H54 (cell line): ENCODE data around the gene SLITRK2.

ENCODE experiments used
- DNase-seq: peaks from one replicate; pipeline ENCODE4 v3.0.0; 2011; ENCODE audit warnings: low spot score, mixed read lengths; ENCODE audit not compliant: insufficient read length
- FAIRE-seq: peaks from 3 replicates; lab custom pipeline; 2011; peaks lifted over from hg19 to GRCh38; lab: Jason Lieb, UNC
- POLR2A ChIP-seq: IDR thresholded peaks from 2 replicates; pipeline ENCODE4 v1.6.1; 2011; ENCODE audit warnings: low read depth, mild to moderate bottlenecking, low read length

SLITRK2 gene, protein sequence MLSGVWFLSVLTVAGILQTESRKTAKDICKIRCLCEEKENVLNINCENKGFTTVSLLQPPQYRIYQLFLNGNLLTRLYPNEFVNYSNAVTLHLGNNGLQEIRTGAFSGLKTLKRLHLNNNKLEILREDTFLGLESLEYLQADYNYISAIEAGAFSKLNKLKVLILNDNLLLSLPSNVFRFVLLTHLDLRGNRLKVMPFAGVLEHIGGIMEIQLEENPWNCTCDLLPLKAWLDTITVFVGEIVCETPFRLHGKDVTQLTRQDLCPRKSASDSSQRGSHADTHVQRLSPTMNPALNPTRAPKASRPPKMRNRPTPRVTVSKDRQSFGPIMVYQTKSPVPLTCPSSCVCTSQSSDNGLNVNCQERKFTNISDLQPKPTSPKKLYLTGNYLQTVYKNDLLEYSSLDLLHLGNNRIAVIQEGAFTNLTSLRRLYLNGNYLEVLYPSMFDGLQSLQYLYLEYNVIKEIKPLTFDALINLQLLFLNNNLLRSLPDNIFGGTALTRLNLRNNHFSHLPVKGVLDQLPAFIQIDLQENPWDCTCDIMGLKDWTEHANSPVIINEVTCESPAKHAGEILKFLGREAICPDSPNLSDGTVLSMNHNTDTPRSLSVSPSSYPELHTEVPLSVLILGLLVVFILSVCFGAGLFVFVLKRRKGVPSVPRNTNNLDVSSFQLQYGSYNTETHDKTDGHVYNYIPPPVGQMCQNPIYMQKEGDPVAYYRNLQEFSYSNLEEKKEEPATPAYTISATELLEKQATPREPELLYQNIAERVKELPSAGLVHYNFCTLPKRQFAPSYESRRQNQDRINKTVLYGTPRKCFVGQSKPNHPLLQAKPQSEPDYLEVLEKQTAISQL

GRCh38 chrX:145817331-145818185 lies at the start of gene SLITRK2:
SLITRK2 (plus strand) TSS chrX:145817829; CDS start chrX:145822426, 4,597 bp downstream.
- TF ChIP-seq POLR2A: no peak
- FAIRE-seq: no peak
- no peak for DNase-seq

GRCh38 chrX:145773006-145773405 lies 44.6 kb upstream of the SLITRK2 start:
- no peak for TF ChIP-seq POLR2A
- no peak for FAIRE-seq
- no peak for DNase-seq

DNA sequence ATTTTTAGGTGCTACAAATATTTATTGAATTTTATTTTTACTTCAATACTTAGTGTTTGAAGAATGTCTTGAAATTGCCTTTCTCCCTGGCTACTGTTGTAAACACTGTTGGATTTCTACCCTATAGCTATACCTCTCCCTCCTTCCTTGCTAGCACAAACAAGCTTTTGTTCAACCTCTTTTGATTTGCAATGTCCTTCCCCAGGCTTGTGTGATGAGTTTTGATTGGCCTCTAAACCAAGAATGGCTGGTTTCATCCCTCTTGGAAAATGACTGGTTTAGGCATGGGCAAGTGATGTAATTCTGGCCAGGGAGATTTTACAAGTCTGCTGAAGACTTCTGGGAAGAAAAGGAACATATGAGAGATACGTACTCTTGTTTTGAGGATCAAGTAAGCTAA lies 25.3 kb upstream of the SLITRK2 start:
- TF ChIP-seq POLR2A: no peak
- no peak for FAIRE-seq

GRCh38 chrX:145803508-145803907 lies 14.1 kb upstream of the SLITRK2 start:
- FAIRE-seq: no peak
- DNase-seq: no peak

More for the DNA sequence above, 25.3 kb upstream of the SLITRK2 start:
- no peak for DNase-seq

DNA sequence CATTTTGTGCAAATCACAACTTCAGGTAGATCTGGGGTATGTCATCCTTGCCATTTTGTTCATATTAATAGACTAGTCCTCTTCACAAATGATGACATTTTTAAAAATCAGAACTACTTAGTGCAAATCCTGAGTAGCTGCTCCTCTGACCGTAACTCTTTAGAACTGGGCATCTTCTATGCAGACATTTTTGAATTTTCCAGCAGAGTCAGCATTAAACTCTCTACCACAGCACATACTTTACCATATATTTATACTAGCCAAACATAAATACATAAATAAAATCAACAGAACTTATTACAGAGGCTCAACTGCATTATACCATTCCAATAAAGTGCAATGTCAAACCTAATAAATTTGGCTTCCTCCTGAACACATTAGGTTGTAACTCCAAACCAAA lies 4.5 kb upstream of the SLITRK2 start:
- DNase-seq (no peak), FAIRE-seq (no peak)
- TF ChIP-seq POLR2A: no peak

More at GRCh38 chrX:145803508-145803907, 14.1 kb upstream of the SLITRK2 start:
- no peak for TF ChIP-seq POLR2A

DNA sequence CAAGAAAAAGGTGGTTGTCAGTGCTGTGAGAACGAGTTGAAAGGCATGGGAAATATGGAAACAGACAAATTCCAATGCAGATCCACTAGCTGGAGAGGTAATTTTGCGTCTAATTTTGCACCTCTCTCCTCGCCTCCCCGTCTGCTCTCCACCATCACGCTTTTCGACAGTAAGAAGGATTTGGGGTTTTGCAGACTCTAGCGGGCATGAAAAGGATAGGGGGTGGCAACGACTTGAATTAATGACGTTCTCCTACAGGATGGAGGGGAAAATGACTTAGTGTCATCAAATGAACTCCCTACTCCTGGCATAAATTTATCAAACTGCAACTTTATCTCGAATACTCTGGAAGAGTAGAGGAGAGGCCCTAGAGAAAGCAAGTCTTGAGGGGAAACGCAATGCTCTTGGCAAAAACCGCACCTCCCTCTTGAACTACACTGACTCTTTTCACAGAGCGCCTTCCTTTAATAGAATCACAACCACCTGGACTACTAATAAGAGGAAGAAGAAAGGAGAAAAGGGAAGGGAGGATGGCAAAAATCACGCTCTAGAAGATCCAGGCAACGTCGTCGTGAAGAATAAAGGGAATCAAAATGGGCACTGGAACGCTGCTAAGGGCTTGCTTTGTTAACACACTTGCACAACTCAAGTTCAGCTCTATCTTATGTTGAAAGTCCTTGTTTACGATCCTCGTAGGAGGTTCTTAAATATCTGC lies 871 bp upstream of the SLITRK2 start:
- DNase-seq (no peak), FAIRE-seq (no peak)
- TF ChIP-seq POLR2A: no peak

DNA sequence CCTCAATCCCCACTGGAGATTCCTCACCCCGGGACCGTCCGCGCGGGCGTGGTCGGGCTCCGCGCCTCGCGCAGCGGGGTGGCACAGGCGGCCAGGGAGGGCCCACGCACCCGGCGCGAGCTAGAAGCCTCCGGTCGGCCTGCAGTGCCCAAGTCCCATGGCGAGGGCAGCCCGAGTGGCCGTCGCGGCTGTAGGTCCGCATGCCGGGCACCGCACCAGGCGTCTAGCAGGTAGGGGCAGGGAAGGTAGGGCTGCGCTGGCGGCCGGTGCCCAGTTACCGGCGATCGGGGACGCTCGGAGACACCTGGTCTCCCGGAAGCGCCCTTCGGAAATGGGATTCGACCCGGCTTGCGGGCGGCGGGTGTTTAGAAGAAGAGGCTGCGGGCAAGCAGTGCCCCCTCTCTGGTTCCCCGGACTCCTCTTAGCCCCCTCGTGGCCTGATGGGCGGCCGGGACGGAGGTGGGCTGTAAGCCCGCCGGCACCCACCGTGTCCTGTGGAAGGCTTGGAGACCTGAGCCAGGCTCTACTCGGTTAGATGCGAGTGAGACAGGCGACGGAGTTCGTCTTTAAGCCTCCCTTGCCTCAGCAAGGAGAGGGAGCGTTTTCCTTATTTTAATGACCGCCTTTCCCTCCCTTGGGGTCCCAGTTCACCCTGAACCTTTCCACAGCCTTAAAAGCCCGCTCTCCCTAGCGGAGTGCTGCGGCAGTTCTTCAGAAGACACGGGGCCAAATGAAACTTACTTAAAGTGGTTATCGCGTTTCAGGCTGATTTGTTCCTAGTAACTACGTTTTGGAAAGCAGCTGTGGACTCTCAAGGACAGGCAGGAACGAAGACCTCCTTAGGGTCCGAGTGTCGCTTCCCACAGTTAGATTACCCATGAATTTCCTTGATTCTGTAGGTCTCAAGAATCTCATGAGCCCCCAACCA lies 821 bp downstream of the SLITRK2 start:
- DNase-seq (no peak), FAIRE-seq (no peak)
- no peak for TF ChIP-seq POLR2A

DNA sequence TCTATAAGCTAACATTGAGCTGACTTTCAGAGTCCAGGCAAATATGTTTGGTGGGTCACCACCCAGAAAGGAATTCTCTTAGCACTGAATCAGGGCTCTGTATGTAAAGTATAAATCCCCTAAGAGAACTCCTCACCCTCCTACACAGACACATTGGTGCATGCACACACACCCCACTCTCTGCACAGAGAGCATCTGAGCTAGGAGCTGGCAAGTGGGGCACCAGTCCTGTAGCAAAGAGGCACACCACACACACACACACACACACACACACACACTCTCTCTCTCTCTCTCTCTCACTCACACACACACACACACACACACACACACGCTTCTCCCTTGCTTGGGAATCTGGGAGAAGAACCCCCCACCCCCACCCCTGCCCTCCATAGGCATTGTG lies 3.2 kb downstream of the SLITRK2 start:
- DNase-seq (no peak), FAIRE-seq (no peak)
- TF ChIP-seq POLR2A: no peak

- TF ChIP-seq POLR2A: no peak
- DNase-seq (no peak), FAIRE-seq (no peak)
These were observed 3.8 kb downstream of the SLITRK2 start for GRCh38 chrX:145821291-145821897.

DNA sequence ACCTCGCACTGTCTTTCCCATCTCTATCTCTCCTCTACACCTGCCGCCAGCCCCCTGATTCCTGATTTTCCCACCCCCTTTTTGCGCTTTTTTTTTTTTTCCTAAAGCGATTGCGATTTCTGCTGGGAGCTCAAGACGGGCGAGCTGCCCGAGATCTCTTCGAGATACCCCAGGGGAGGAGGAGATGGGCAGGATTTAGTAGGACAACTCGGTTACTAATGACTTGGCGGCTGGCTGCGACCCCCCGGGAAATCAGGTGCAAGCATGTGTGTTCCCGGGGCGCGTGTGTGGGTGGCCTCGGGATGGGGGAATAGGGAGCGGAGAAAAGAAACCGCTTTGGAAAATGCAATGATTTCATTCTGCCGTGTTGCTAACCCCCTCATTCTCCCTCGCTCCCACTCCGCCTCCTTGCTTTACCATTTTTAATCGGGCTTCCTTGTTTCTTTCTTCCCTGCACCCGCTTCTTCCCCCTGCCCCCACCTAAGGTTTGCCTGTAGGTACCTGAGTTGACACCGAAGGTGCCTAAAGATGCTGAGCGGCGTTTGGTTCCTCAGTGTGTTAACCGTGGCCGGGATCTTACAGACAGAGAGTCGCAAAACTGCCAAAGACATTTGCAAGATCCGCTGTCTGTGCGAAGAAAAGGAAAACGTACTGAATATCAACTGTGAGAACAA lies 4.4 kb downstream of the SLITRK2 start:
- no peak for FAIRE-seq
- DNase-seq: no peak
- TF ChIP-seq POLR2A: no peak

GRCh38 chrX:145823132-145823531 lies 5.5 kb downstream of the SLITRK2 start:
- FAIRE-seq: no peak

More at GRCh38 chrX:145823132-145823531, 5.5 kb downstream of the SLITRK2 start:
- DNase-seq: no peak
- no peak for TF ChIP-seq POLR2A
